ENCODE measurements around the gene KLF11. TPM values are rescaled to one million over a fixed set of nuclear protein-coding genes. Genes with fewer than 3 reads are reported as not detected.
A peak's percentile ranks its signal among the peaks of the same experiment; 100 is the strongest.
"Not testable (repeated sequence)": the region's sequence is repeated elsewhere in the genome, so short reads cannot be mapped to it uniquely, and the experiment has no call there.

Gene KLF11
- total and polyA plus RNA-seq, 9 donors: 12.5 to 24.3 (median 21.4) TPM

GRCh38 chr2:10022966-10023662 lies 20.2 kb upstream of the KLF11 start:
- 57% methylated on average over 8 of the region's 10 CpGs for WGBS (ENCODE audit: insufficient coverage)
- H3K9me3 ChIP-seq (replicated peaks; ENCODE audit: control insufficient read depth, low read depth, low read length): peaks cover 2% of the 10 kb centered on the region
- no peak overlapping the region for H3K27ac ChIP-seq (ENCODE audit: low read length)
- H3K4me3 ChIP-seq (ENCODE audit: low read length): no peak overlapping the region
- H3K27me3 ChIP-seq (ENCODE audit: control insufficient read depth, insufficient read depth, low read length): no peaks in the 10 kb centered on the region
- DNase-seq: no peak
- H3K4me1 ChIP-seq (ENCODE audit: control insufficient read depth, insufficient read depth, low read length): no peaks in the 10 kb centered on the region
- no peaks in the 10 kb centered on the region for H3K36me3 ChIP-seq (ENCODE audit: control insufficient read depth, insufficient read depth, low read length)

GRCh38 chr2:10026940-10027569 lies 16.3 kb upstream of the KLF11 start:
- no peaks in the 10 kb centered on the region for H3K36me3 ChIP-seq (ENCODE audit: control insufficient read depth, insufficient read depth, low read length)
- 67% methylated on average over 5 of the region's 8 CpGs for WGBS (ENCODE audit: insufficient coverage)
- H3K27ac ChIP-seq (ENCODE audit: low read length): no peak overlapping the region

GRCh38 chr2:10027660-10028330 lies 15.6 kb upstream of the KLF11 start:
- 60% methylated on average over 14 of the region's 16 CpGs for WGBS (ENCODE audit: insufficient coverage)
- H3K36me3 ChIP-seq (ENCODE audit: control insufficient read depth, insufficient read depth, low read length): no peaks in the 10 kb centered on the region
- DNase-seq: no peak
- H3K27ac ChIP-seq (ENCODE audit: low read length): no peak overlapping the region
- peaks cover 2% of the 10 kb centered on the region for H3K9me3 ChIP-seq (replicated peaks; ENCODE audit: control insufficient read depth, low read depth, low read length)
- no peak overlapping the region for H3K4me3 ChIP-seq (ENCODE audit: low read length)
- no peaks in the 10 kb centered on the region for H3K27me3 ChIP-seq (ENCODE audit: control insufficient read depth, insufficient read depth, low read length)
- H3K4me1 ChIP-seq (ENCODE audit: control insufficient read depth, insufficient read depth, low read length): peaks cover 21% of the 10 kb centered on the region

More at GRCh38 chr2:10026940-10027569, 16.3 kb upstream of the KLF11 start:
- Histone ChIP-seq H3K4me3 (ENCODE audit: low read length) (no peak overlapping the region), H3K27me3 (ENCODE audit: control insufficient read depth, insufficient read depth, low read length) (no peaks in the 10 kb centered on the region), H3K9me3 (replicated peaks; ENCODE audit: control insufficient read depth, low read depth, low read length) (peaks cover 2% of the 10 kb centered on the region), H3K4me1 (ENCODE audit: control insufficient read depth, insufficient read depth, low read length) (peaks cover 21% of the 10 kb centered on the region)
- DNase-seq: no peak

- peak overlapping the region; percentile 62 for H3K27ac ChIP-seq (ENCODE audit: low read length)
- 70% methylated on average over 12 of the region's 16 CpGs for WGBS (ENCODE audit: insufficient coverage)
- no peak for DNase-seq
- H3K4me3 ChIP-seq (ENCODE audit: low read length): no peak overlapping the region
- peaks cover 2% of the 10 kb centered on the region for H3K9me3 ChIP-seq (replicated peaks; ENCODE audit: control insufficient read depth, low read depth, low read length)
- no peaks in the 10 kb centered on the region for H3K27me3 ChIP-seq (ENCODE audit: control insufficient read depth, insufficient read depth, low read length)
- H3K4me1 ChIP-seq (ENCODE audit: control insufficient read depth, insufficient read depth, low read length): peaks cover 21% of the 10 kb centered on the region
- no peaks in the 10 kb centered on the region for H3K36me3 ChIP-seq (ENCODE audit: control insufficient read depth, insufficient read depth, low read length)
These were observed 14.9 kb upstream of the KLF11 start for GRCh38 chr2:10028407-10028987.

GRCh38 chr2:10028988-10029874 lies 14.1 kb upstream of the KLF11 start:
- no peak for DNase-seq
- 42% methylated on average over 16 of the region's 26 CpGs for WGBS (ENCODE audit: insufficient coverage)
- no peak overlapping the region for H3K4me3 ChIP-seq (ENCODE audit: low read length)
- H3K9me3 ChIP-seq (replicated peaks; ENCODE audit: control insufficient read depth, low read depth, low read length): peaks cover 2% of the 10 kb centered on the region
- peak overlapping the region; percentile 62 for H3K27ac ChIP-seq (ENCODE audit: low read length)
- peaks cover 21% of the 10 kb centered on the region for H3K4me1 ChIP-seq (ENCODE audit: control insufficient read depth, insufficient read depth, low read length)
- H3K36me3 ChIP-seq (ENCODE audit: control insufficient read depth, insufficient read depth, low read length): no peaks in the 10 kb centered on the region
- no peaks in the 10 kb centered on the region for H3K27me3 ChIP-seq (ENCODE audit: control insufficient read depth, insufficient read depth, low read length)

GRCh38 chr2:10029875-10030223 lies 13.5 kb upstream of the KLF11 start:
- no peak for DNase-seq
- Histone ChIP-seq H3K36me3 (ENCODE audit: control insufficient read depth, insufficient read depth, low read length) (no peaks in the 10 kb centered on the region), H3K27ac (ENCODE audit: low read length) (peak overlapping the region; percentile 62), H3K27me3 (ENCODE audit: control insufficient read depth, insufficient read depth, low read length) (no peaks in the 10 kb centered on the region), H3K4me3 (ENCODE audit: low read length) (no peak overlapping the region), H3K9me3 (replicated peaks; ENCODE audit: control insufficient read depth, low read depth, low read length) (peaks cover 2% of the 10 kb centered on the region), H3K4me1 (ENCODE audit: control insufficient read depth, insufficient read depth, low read length) (peaks cover 21% of the 10 kb centered on the region)
- 80% methylated on average over 2 of the region's 7 CpGs for WGBS (ENCODE audit: insufficient coverage)

GRCh38 chr2:10030311-10030736 lies 13.0 kb upstream of the KLF11 start:
- Histone ChIP-seq H3K27me3 (ENCODE audit: control insufficient read depth, insufficient read depth, low read length) (no peaks in the 10 kb centered on the region), H3K36me3 (ENCODE audit: control insufficient read depth, insufficient read depth, low read length) (no peaks in the 10 kb centered on the region), H3K4me3 (ENCODE audit: low read length) (no peak overlapping the region), H3K9me3 (replicated peaks; ENCODE audit: control insufficient read depth, low read depth, low read length) (peaks cover 2% of the 10 kb centered on the region), H3K27ac (ENCODE audit: low read length) (no peak overlapping the region), H3K4me1 (ENCODE audit: control insufficient read depth, insufficient read depth, low read length) (peaks cover 21% of the 10 kb centered on the region)
- 18% methylated on average over 8 of the region's 9 CpGs for WGBS (ENCODE audit: insufficient coverage)
- no peak for DNase-seq

GRCh38 chr2:10030798-10031197 lies 12.6 kb upstream of the KLF11 start:
- WGBS (ENCODE audit: insufficient coverage): 66% methylated on average over 3 of the region's 8 CpGs
- H3K4me3 ChIP-seq (ENCODE audit: low read length); H3K9me3 ChIP-seq (replicated peaks; ENCODE audit: control insufficient read depth, low read depth, low read length); DNase-seq; H3K27ac ChIP-seq (ENCODE audit: low read length); H3K27me3 ChIP-seq (ENCODE audit: control insufficient read depth, insufficient read depth, low read length); H3K36me3 ChIP-seq (ENCODE audit: control insufficient read depth, insufficient read depth, low read length): not testable (repeated sequence)
- peaks cover 25% of the 10 kb centered on the region for H3K4me1 ChIP-seq (ENCODE audit: control insufficient read depth, insufficient read depth, low read length)

GRCh38 chr2:10031886-10032745 lies 11.2 kb upstream of the KLF11 start:
- Histone ChIP-seq H3K27ac (ENCODE audit: low read length) (no peak overlapping the region), H3K9me3 (replicated peaks; ENCODE audit: control insufficient read depth, low read depth, low read length) (no peaks in the 10 kb centered on the region), H3K27me3 (ENCODE audit: control insufficient read depth, insufficient read depth, low read length) (no peaks in the 10 kb centered on the region), H3K4me3 (ENCODE audit: low read length) (no peak overlapping the region), H3K4me1 (ENCODE audit: control insufficient read depth, insufficient read depth, low read length) (peaks cover 38% of the 10 kb centered on the region), H3K36me3 (ENCODE audit: control insufficient read depth, insufficient read depth, low read length) (no peaks in the 10 kb centered on the region)
- DNase-seq: no peak
- WGBS (ENCODE audit: insufficient coverage): 74% methylated on average over 17 of the region's 20 CpGs

Data from muscle of leg (tissue), 11 donors.